Astrocyte of the hippocampus (primary cell): ENCODE results near the gene NUBPL.
"Not testable (repeated sequence)": the region's sequence is repeated elsewhere in the genome, so short reads cannot be mapped to it uniquely, and the experiment has no call there.

ENCODE experiments used
- DNase-seq: peaks from one replicate; pipeline ENCODE4 v3.0.0; 2011; ENCODE audit warnings: low read depth, low spot score

NUBPL gene

DNA sequence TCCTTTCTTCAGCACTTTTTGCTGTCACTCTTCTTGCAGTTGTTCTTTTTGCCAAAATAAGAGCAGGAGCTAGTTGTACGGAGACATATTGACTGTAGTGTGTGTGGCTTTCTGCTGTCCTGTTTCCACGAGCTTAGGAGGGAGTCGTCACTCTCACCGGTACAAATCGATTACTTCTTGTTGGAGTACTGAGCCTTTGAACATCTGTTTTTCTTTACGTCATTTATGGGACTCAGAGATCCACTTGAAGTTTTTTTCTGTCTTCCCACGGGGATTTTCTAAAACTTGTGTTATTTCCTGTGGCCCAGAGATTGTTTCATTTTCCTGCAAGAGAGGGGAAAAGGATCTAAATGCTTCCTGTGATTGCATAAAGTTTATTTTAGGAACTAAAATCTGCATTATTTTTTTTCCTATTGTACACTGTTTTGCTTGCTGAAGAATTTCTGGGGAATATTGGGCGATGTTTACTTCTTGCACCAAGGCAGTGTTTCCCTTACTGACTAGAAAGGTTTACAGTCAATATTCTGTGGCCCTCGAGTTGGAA, 316.1 kb downstream of the NUBPL start:
- no peak for DNase-seq

DNA sequence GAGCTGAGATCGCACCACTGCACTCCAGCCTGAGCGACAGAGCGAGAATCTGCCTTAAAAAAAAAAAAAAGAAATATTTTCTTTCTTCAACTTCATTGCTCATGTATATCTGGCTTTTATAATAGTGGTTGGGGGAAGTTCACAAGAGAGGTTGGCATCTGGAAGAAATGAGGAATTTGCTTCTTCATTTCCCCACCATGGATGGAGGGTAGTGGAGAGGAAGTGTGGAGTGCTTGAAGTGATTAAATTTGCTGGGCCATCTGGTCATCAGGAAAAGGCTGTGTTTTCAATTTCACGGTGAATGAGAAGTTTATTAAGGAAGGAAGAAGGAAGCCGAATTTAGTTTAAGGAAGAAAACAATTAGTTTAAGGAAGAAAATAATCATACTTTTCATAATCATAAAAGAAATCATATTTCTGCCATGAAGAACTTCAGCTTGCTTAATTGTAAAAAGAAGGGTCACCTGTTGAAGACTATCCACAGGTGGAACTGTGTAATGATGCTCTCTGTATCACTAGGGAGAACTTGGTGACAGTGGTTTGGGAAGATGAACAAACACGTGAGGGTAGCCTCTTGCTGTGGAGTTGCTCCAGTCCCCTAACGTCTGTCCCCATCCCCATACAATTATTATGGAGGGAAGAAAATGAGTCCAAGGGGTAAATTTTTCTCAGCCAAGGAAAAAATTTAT, 318.6 kb downstream of the NUBPL start:
- no peak for DNase-seq

DNA sequence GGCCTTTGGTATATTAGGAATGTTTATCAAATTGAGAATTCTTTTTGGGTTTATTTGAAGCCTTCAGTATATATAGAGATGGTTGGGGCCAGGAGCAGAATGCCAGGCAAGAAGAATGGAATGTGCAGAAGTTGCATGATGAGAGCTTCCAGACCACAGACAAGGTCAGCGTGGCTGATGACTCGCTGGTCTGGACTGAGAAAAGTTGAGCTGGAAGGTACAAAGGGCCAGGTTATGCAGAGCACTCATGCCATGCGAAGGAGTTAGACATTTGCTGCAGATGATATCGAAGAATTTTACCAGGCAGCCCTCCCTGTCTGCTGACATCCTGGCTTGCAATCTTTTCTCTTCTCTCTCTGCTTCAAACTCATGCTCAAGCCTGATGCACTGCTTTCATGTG, 319.7 kb downstream of the NUBPL start:
- peak; percentile 91 for DNase-seq

DNA sequence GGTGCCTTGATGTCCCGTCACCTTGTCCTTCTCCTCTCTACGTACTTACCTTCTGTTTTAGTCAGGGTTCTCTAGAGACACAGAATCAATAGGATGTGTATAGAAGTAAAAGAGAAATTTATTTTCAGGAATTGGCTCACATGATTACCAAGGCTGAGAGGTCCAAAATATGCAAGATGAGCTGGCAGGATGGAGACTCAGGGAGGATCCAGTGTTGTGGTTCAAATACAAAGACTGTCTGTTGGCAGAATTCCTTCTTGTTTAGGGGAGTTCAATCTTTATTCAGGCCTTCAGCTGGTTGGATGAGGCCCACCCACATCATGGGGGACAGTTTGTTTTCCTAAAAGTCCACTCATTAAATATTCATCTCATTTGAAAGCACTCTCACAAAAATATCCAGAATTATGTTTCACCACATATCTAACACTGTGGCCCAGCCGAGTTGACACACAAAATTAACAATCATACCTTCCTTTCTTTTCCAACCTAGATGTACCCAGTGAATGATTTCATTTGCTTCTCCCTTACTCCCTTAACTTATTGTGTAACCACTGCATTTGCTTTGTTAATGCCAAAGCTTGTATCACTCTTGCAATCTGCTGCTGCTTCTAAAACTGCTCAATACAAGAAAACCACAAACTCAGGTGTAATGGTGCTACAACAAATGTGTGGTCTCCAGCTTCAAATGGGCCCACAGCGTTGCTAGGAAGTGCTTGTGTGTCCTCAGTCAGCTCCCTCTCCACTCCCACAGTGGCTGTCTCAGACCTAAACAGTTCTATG, 320.5 kb downstream of the NUBPL start:
- DNase-seq, result no peak

GRCh38 chr14:31884238-31884637, 323.0 kb downstream of the NUBPL start:
- no peak for DNase-seq

DNA sequence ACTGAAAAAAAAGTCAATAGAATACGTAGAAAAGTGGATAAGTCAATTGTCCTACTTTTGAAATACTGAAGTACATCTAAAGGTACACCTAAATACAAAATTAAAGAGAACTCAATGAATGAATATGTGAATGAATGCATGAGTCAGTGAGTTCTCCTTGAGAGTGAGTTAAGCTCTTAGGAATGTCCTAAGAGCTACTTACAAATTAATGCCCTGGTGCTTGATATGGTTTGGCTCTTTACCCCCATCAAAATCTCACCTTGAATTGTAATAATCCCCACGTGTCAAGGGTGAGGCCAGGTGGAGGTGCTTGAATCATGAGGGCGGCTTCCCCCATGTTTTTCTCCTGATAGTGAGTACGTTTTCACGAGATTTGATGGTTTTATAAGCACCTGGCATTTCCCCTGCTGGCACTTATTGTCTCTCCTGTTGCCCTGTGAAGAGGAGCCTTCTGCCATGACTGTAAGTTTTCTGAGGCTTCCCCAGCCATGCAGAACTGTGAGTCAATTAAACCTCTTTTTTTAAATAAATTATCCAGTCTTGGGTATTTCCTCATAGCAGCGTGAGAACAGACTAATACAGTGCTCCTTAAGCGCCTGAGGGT, 323.7 kb downstream of the NUBPL start:
- peak; percentile 48 for DNase-seq

GRCh38 chr14:31886156-31886835, 325.1 kb downstream of the NUBPL start:
- DNase-seq, result no peak

DNA sequence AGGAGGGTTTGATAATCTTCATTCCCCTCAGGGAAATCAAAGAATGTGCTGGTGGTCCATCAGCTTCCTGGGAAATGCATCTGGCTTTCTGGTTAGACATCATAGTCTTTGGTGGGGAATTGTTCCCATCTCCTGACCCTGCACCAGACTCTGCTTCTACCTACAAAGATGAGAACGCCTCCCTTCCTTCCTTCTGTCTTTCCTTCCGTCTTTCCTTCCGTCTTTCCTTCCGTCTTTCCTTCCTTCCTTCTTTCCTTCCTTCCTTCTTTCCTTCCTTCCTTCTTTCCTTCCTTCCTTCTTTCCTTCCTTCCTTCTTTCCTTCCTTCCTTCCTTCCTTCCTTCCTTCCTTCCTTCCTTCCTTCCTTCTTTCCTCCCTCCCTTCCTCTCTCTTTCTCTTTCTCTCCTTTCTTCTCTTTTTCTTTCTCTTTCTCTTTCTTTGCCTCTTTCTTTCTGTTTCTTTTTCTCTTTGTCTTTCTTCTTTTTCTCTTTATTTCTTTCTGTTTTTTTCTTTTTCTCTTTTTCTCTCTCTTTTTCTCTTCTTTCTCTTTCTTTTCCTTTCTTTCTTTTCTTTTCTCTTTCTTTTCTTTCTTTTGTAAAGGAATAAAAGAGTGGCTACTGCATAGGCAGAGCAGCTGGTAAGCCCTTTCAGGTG, 326.9 kb downstream of the NUBPL start:
- DNase-seq, result no peak

GRCh38 chr14:31889297-31889696, 328.1 kb downstream of the NUBPL start:
- DNase-seq, result no peak

GRCh38 chr14:31890202-31890601, 329.0 kb downstream of the NUBPL start:
- not testable (repeated sequence) for DNase-seq

DNA sequence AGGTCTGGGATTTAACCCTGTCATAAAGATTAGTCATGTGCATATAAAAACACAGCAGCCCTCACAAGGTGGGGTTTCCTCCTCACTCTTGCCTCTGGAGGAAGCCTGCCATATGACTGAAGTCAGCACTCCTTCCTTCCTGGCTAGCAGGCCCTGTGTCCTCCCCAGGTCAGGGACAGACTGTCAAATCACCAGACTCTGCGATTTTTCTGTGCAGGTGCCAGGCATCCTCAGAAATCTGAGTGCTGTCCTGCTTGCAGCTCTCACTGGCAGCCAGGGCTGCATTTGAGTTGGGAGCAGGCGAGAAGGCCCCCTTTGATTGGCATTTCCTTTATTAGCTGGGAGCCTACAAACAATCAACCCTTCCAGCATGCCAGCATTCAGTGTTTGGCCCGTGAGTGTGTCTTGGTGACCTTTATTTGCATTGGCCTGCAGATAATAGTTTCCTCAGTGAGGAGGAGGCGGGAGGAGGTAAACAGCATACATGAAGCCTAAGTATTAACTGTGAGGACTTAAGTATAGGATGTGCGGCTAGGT, 332.1 kb downstream of the NUBPL start:
- peak; percentile 47 for DNase-seq

- no peak for DNase-seq
These were observed 333.1 kb downstream of the NUBPL start for GRCh38 chr14:31894351-31894750.

DNA sequence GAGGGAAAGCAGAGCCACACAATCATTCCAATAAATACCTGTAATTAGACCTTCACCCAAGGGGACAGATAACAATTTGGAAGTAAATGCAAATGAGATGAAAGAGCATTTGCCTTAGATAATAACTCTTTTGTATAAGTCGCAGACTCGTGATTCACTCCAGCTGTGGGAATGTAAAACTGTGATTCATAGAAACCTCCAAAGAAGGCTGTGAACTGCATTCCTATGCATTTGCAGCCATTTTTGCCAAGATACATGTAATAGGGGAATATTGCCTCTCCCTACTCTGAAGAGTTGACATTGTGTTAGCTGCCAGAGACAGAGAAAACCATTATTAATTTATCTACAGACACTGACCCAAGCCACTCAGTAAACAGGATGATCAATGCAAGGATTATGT, 334.0 kb downstream of the NUBPL start:
- peak; percentile 59 for DNase-seq

DNA sequence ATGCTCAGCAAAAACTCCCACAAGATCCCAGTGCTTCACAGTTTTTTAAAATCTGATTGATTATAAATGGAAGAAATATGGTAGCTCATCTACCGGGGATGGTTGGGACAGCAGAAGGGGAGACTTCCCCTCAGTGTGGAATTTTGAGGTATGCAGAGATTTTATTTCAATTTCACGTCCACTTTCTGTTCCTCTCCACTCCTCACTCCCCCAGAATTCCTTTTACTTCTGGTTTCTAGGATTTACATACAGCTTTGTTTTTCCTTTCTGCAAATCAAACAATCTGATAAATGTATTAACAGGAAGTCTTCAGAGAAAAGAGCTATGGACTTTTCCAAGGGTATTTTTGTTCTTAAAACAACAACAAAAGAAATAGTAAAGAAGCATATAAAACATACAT, 334.4 kb downstream of the NUBPL start:
- DNase-seq, result no peak

- no peak for DNase-seq
These were observed 336.5 kb downstream of the NUBPL start for GRCh38 chr14:31897581-31898186.

DNA sequence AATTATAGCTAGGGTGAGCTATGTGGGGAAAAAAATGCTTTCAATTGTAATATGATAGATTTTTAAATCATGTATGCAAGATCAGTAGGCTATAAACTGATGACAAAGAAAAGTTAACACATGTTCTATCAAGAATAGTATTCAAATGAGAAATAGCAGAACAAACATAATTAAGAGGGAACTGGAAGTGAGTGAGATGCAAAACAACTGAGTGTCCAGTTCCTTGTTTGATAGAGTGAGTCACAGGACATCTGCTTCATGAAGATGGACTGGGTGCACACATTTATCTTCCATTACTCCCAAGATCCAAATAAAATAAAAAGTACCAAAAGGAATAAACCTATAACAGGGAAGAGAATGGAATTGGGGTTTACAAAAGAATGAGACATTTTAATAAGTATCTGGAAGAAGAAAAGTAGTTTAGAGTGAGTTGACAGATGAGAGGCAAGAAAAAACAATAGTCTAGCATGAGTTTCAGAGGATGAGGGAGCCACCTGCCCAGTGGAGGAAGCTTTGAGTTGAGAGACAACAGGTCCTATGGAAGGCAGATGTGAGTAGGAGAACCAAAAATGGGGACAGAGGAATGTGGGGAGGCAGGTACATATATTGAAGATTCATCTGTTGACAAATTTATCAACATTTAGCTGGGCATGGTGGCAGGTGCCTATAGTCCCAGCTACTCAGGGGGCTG, 337.8 kb downstream of the NUBPL start:
- DNase-seq, result no peak

DNA sequence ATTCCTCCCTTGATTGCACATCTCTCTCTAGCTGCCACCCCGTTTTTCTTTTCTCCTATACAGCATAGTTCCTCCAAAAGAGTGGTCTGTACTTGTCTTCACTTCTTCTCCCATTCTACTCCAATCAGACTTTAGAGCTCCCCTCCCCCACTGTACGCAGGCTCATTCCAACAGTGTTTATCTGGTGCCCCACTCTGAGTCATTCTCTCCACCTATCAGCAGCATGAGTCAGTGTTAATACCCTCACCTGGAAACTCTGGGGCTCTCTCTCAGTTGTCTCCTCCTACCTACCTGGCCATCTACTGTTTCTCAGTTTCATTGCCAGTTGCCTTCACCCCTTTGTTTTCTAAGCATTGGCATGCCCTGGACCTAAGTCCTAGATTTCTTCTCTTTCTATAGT, 340.8 kb downstream of the NUBPL start:
- no peak for DNase-seq

DNA sequence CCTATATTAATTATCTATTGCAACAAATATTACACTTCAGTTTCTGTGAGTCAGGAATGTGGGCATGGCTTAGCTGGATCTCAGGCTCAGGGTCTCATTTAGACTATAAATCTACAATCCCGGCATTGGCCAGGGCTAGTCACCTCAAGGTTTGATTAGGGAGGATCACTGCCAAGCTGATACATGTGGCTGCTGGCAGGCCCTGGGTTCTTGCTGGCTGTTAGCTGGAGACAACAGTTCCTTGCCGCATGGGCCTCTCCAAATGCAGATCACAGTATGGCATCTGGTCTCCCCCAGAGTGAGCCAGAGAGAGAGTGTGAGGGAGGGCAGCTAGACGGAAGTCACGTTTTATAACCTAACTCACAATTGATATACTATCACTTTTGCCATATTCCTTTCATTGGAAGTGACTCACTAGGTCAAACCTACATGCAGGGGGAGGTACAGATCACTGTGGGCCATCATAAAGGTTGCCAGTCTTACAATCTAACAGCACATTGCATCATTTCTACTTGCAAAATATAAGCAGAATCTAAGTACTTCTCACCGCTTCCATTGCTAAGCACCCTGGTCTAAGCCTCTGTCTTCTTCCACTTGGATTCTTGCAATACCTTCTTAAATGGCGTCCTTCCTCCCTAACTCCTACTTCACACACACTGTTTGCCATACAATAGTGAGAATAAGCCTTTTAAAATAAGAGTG, 341.9 kb downstream of the NUBPL start:
- DNase-seq, result no peak

GRCh38 chr14:31909977-31910376, 348.8 kb downstream of the NUBPL start:
- no peak for DNase-seq
